NCI-H146 treated with DMSO at 0.1 percent for 48 hours (cell line): ENCODE results near the gene PRICKLE2.

Experiments used
- DNase-seq: peaks from one replicate; lab custom pipeline; 2025; ENCODE audit not compliant: unreplicated experiment; lab: John Stamatoyannopoulos, UW

PRICKLE2 gene

GRCh38 chr3:64224826-64225610 is at the start of gene PRICKLE2:
Gene PRICKLE2, minus strand, starts transcription at chr3:64225466. Its CDS starts 26,539 bp downstream, at chr3:64198927.
- DNase-seq, result no peak

GRCh38 chr3:64272842-64273241 is 47.6 kb upstream of the PRICKLE2 start:
- DNase-seq, result no peak

- DNase-seq, result no peak
These were observed 47.0 kb upstream of the PRICKLE2 start for GRCh38 chr3:64272271-64272670.

- no peak for DNase-seq
These were observed 46.4 kb upstream of the PRICKLE2 start for GRCh38 chr3:64271631-64272030.

- DNase-seq, result no peak
These were observed 45.6 kb upstream of the PRICKLE2 start for GRCh38 chr3:64270866-64271260.

- no peak for DNase-seq
These were observed 45.0 kb upstream of the PRICKLE2 start for GRCh38 chr3:64270142-64270865.

GRCh38 chr3:64268926-64269325 is 43.7 kb upstream of the PRICKLE2 start:
- DNase-seq, result no peak

GRCh38 chr3:64267721-64268604 is 42.7 kb upstream of the PRICKLE2 start:
- DNase-seq, result peak; percentile 10

GRCh38 chr3:64266983-64267382 is 41.7 kb upstream of the PRICKLE2 start:
- DNase-seq, result no peak

- DNase-seq, result no peak
These were observed 41.0 kb upstream of the PRICKLE2 start for GRCh38 chr3:64266065-64266931.

GRCh38 chr3:64265646-64266045 is 40.4 kb upstream of the PRICKLE2 start:
- no peak for DNase-seq

GRCh38 chr3:64264501-64265109 is 39.3 kb upstream of the PRICKLE2 start:
- DNase-seq, result no peak

GRCh38 chr3:64262574-64263114 is 37.4 kb upstream of the PRICKLE2 start:
- DNase-seq, result no peak

- no peak for DNase-seq
These were observed 35.2 kb upstream of the PRICKLE2 start for GRCh38 chr3:64260431-64260830.

- no peak for DNase-seq
These were observed 34.4 kb upstream of the PRICKLE2 start for GRCh38 chr3:64259636-64260035.

- DNase-seq, result no peak
These were observed 32.0 kb upstream of the PRICKLE2 start for GRCh38 chr3:64257100-64257755.

GRCh38 chr3:64255741-64256340 is 30.6 kb upstream of the PRICKLE2 start:
- no peak for DNase-seq

GRCh38 chr3:64254443-64254842 is 29.2 kb upstream of the PRICKLE2 start:
- DNase-seq, result no peak

GRCh38 chr3:64253689-64254088 is 28.4 kb upstream of the PRICKLE2 start:
- DNase-seq, result no peak
